HepG2 (cell line): ENCODE measurements around the gene HCFC2. TPM values are rescaled to one million over a fixed set of nuclear protein-coding genes. Genes with fewer than 3 reads are reported as not detected.

Source experiments
- AHR ChIP-seq: IDR thresholded peaks from 2 replicates; pipeline ENCODE4 v1.6.1; 2018; ENCODE audit warnings: missing genetic modification reagents, missing compliant biosample characterization
- BCL3 ChIP-seq: sonication (generic); formaldehyde crosslinking; IDR thresholded peaks from 2 replicates; pipeline ENCODE4 v1.5.1; 2020; ENCODE audit warnings: mild to moderate bottlenecking, missing genetic modification reagents, moderate library complexity
- BRCA1 ChIP-seq: sonication (generic); formaldehyde crosslinking; IDR thresholded peaks from 2 replicates; pipeline ENCODE4 v1.4.0; 2020; ENCODE audit warnings: missing genetic modification reagents
- EP300 ChIP-seq, 3 experiments: sonication (generic) in 1 of 3; formaldehyde crosslinking in 1 of 3; IDR thresholded peaks; 2 replicates each; pipeline versions ENCODE4 v1.5.1 to v1.6.1; 2011 to 2020; ENCODE audit warnings: low read depth in 2 of 3, low read length in 2 of 3, borderline replicate concordance in 1 of 3, improper control_type of control experiment in 1 of 3, mild to moderate bottlenecking in 1 of 3, missing genetic modification reagents in 1 of 3, moderate library complexity in 1 of 3
- FUBP1 ChIP-seq: sonication (generic); formaldehyde crosslinking; IDR thresholded peaks from 2 replicates; pipeline ENCODE4 v1.5.1; 2020; ENCODE audit warnings: missing genetic modification reagents, mild to moderate bottlenecking, borderline replicate concordance
- HOMEZ ChIP-seq: IDR thresholded peaks from 2 replicates; pipeline ENCODE4 v1.6.1; 2016; ENCODE audit warnings: low read depth
- MLX ChIP-seq: IDR thresholded peaks from 2 replicates; pipeline ENCODE4 v1.6.1; 2016
- MYC ChIP-seq: sonication (generic); formaldehyde crosslinking; IDR thresholded peaks from 2 replicates; pipeline ENCODE4 v1.9.0; 2021; ENCODE audit warnings: missing genetic modification reagents, borderline replicate concordance
- NFIC ChIP-seq: IDR thresholded peaks from 2 replicates; pipeline ENCODE4 v1.6.1; 2012; ENCODE audit warnings: mild to moderate bottlenecking, low read length, inconsistent platforms
- NR3C1 ChIP-seq: sonication (generic); formaldehyde crosslinking; IDR thresholded peaks from 2 replicates; pipeline ENCODE4 v1.4.0; 2020; ENCODE audit warnings: missing genetic modification reagents
- REL ChIP-seq: sonication (generic); formaldehyde crosslinking; conservative IDR thresholded peaks from 2 replicates; pipeline ENCODE4 v1.8.0; 2022; ENCODE audit warnings: mild to moderate bottlenecking, missing genetic modification reagents, moderate library complexity
- REXO4 ChIP-seq: sonication (generic); formaldehyde crosslinking; IDR thresholded peaks from 2 replicates; pipeline ENCODE4 v1.8.0; 2022; ENCODE audit warnings: missing genetic modification reagents, mild to moderate bottlenecking, borderline replicate concordance
- RFX1 ChIP-seq: fragments of 450-650 bp; IDR thresholded peaks from 2 replicates; pipeline ENCODE4 v1.6.1; 2017
- TEAD3 ChIP-seq: optimal IDR thresholded peaks from 2 replicates; pipeline ENCODE3; 2016; ENCODE audit warnings: borderline replicate concordance
- ZFP62 ChIP-seq: sonication (generic); formaldehyde crosslinking; IDR thresholded peaks from 2 replicates; pipeline ENCODE4 v1.4.0; 2020; ENCODE audit warnings: missing genetic modification reagents
- ZFP90 ChIP-seq: sonication (generic); formaldehyde crosslinking; IDR thresholded peaks from 2 replicates; pipeline ENCODE4 v1.8.0; 2022; ENCODE audit warnings: missing genetic modification reagents, mild to moderate bottlenecking, inconsistent platforms, borderline replicate concordance
- ZGPAT ChIP-seq: IDR thresholded peaks from 2 replicates; pipeline ENCODE4 v1.6.1; 2016; ENCODE audit warnings: mild to moderate bottlenecking
- ZNF20 ChIP-seq: sonication (generic); formaldehyde crosslinking; IDR thresholded peaks from 2 replicates; pipeline ENCODE4 v1.4.0; 2020; ENCODE audit warnings: mild to moderate bottlenecking, moderate library complexity, missing genetic modification reagents
- ZNF329 ChIP-seq: sonication (generic); formaldehyde crosslinking; IDR thresholded peaks from 2 replicates; pipeline ENCODE4 v1.9.0; 2021; ENCODE audit warnings: low read depth, mild to moderate bottlenecking, missing genetic modification reagents
- ZNF510 ChIP-seq: sonication (generic); formaldehyde crosslinking; IDR thresholded peaks from 2 replicates; pipeline ENCODE4 v1.4.0; 2020; ENCODE audit warnings: low read depth, mild to moderate bottlenecking, missing genetic modification reagents
- ZNF7 ChIP-seq: IDR thresholded peaks from 2 replicates; pipeline ENCODE4 v1.6.1; 2016; ENCODE audit warnings: missing biosample characterization, missing genetic modification reagents
- ZNF792 ChIP-seq: IDR thresholded peaks from 2 replicates; pipeline ENCODE4 v1.6.1; 2016
- ZSCAN25 ChIP-seq: sonication (generic); formaldehyde crosslinking; IDR thresholded peaks from 2 replicates; pipeline ENCODE4 v1.8.0; 2022; ENCODE audit warnings: mild to moderate bottlenecking, missing genetic modification reagents
- polyA plus RNA-seq, 8 experiments: library from polyadenylated mRNA; depleted of rRNA in 3 of 8; stranded (reverse) in 7 of 8; unstranded in 1 of 8; fragments of >200 nt; fragmentation: Illumina TruSeq in 4 of 8; extraction: Trizol in 4 of 8; gene quantifications; 2 replicates each; pipeline versions ENCODE4 v1.2.1 to v1.2.3, GENCODE V29; 2011 to 2016; ENCODE audit warnings: low read depth in 4 of 8, missing spikeins in 1 of 8, mixed read lengths in 1 of 8; ENCODE audit not compliant: insufficient read depth in 1 of 8
- total RNA-seq, 5 experiments: library from RNA; depleted of rRNA; stranded (reverse); fragments of >200 nt; fragmentation: Illumina TruSeq; extraction: Trizol; gene quantifications; 2 replicates each; pipeline ENCODE4 v1.2.3, GENCODE V29; 2016; ENCODE audit warnings: low read depth in 1 of 5
- TF ChIP-seq, protein P1 (sequence below): IDR thresholded peaks from 2 replicates; pipeline ENCODE4 v1.6.1; 2018; ENCODE audit warnings: missing genetic modification reagents, mild to moderate bottlenecking, missing compliant biosample characterization

Gene HCFC2
- total and polyA plus RNA-seq, 2 of the 13 experiments (the other 11 are each of a cell fraction or from before 2014, with no cell fraction given), result 3.7 to 4.9 TPM

DNA sequence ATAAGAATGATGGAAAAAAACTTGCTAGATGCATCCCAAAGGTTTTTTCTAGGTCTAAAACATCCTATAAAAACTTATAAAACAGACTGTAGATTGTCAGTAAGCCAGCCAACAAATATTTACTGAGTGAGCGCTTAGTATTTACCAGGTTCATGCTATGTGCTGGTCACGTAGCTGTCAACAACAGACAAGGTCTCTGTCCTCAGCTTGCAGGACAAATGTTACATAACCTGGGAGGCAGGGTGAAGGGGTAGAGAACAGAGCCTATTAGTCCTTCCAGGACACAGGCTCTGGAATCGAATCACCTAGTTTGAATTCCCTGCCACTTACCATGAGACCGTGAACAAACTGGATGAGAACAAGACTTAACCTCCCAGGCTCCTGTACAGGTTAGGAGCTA lies 67.3 kb downstream of the HCFC2 start (continued):
- no peak for TF ChIP-seq BCL3
- TF ChIP-seq ZNF7 (CRISPR knock-in tag), result no peak
- no peak for TF ChIP-seq ZFP62 (CRISPR knock-in tag)
- no peak for TF ChIP-seq RFX1
- TF ChIP-seq MLX, result peak; percentile 75; the same call in 1 of the 2 replicates
- TF ChIP-seq BRCA1, result no peak
- TF ChIP-seq NFIC, result peak; percentile 15; the same call in 1 of the 2 replicates
- TF ChIP-seq NR3C1, result no peak
- TF ChIP-seq AHR (CRISPR knock-in tag), result no peak
- peak; percentile 41; the same call in 1 of the 2 replicates for TF ChIP-seq ZGPAT (CRISPR knock-in tag)
- no peak for TF ChIP-seq MYC (CRISPR knock-in tag)
- no peak for TF ChIP-seq REXO4 (CRISPR knock-in tag)
- no peak for TF ChIP-seq REL (CRISPR knock-in tag)
- no peak for TF ChIP-seq ZFP90
- no peak for TF ChIP-seq ZNF329
- no peak for TF ChIP-seq ZNF20 (CRISPR knock-in tag)
- TF ChIP-seq ZSCAN25, result no peak
- TF ChIP-seq HOMEZ, result peak; percentile 79; the same call in 1 of the 2 replicates
- TF ChIP-seq, protein P1, sequence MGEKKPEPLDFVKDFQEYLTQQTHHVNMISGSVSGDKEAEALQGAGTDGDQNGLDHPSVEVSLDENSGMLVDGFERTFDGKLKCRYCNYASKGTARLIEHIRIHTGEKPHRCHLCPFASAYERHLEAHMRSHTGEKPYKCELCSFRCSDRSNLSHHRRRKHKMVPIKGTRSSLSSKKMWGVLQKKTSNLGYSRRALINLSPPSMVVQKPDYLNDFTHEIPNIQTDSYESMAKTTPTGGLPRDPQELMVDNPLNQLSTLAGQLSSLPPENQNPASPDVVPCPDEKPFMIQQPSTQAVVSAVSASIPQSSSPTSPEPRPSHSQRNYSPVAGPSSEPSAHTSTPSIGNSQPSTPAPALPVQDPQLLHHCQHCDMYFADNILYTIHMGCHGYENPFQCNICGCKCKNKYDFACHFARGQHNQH (CRISPR knock-in tag), result peak; percentile 62; the same call in 1 of the 2 replicates
- TF ChIP-seq TEAD3 (CRISPR knock-in tag), result peak; percentile 87
- TF ChIP-seq EP300 (IDR thresholded peaks at IDR 0.05; ENCODE audit: low read depth in 2 of 2, low read length in 2 of 2), result peak in 1 of 2 experiments; percentile 72; a peak in 1 of 4 replicates
- TF ChIP-seq EP300 (CRISPR knock-in tag; IDR thresholded peaks at IDR 0.05; ENCODE audit: borderline replicate concordance), result no peak
- no peak for TF ChIP-seq ZNF510 (CRISPR knock-in tag)
- peak; percentile 34; the same call in 1 of the 2 replicates for TF ChIP-seq ZNF792
- no peak for TF ChIP-seq FUBP1 (CRISPR knock-in tag)
